ENCODE measurements around the gene THSD4. TPM values are rescaled to one million over a fixed set of nuclear protein-coding genes. Genes with fewer than 3 reads are reported as not detected.

Gene THSD4
- polyA plus RNA-seq, 1 donor from 2014 or later = 0.46 TPM

DNA sequence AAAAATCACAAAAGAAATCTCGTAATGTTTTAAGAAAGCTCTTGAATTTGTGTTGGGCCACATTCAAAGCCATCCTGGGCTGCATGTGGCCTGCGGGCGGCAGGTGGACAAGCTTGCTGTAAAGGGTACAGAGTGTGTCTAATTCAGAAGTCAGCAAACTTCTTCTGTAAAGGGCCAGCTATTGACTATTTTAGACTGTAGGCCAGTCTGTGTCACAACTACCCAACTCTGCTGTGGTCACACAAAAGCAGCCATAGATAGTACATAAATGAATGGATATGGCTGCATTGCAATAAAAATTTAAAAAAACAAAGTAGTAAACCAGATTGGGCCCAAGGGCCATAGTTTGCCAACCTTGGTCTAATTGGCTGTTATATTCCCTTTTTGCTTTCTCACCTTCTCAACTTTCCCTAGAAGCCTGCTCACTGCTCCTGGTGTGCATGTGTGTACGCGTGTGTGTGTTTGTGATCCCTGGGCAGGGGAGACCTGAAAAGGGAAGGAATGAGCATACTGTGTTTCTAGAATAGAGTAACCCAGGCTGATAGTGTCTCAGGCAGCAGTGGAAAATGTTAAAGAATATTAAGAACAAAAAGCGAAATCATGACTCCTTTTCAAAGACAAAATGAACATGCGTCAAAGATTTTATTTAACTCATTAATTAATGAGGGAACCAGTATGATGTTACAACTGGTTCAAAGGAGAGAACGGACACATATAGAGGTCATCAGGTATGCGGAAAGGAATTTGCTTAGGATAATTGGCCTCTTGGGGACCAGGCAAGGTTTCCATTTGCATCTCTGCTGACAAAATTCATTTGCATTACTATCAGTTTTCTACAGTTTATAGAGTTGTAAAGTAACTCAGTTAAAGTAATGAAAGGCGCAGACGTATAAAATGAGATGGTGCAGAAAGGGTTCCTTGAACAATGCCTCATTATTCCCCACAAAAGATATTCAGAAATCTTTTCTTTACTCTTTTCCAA lies 248.0 kb downstream of the THSD4 start:
- H3F3A ChIP-seq (ENCODE audit: insufficient read depth, low read length, poor library complexity, severe bottlenecking) = no peaks in the 10 kb centered on the region
- H3K4me2 ChIP-seq (ENCODE audit: low read length) = no peak overlapping the region
- no peaks in the 10 kb centered on the region for H3K27me3 ChIP-seq (ENCODE audit: insufficient read depth, low read depth, low read length)
- no peak overlapping the region for H3K4me3 ChIP-seq (ENCODE audit: low read length)
- H2AFZ ChIP-seq (ENCODE audit: low read depth, low read length) = no peak overlapping the region
- TF ChIP-seq, protein P1, sequence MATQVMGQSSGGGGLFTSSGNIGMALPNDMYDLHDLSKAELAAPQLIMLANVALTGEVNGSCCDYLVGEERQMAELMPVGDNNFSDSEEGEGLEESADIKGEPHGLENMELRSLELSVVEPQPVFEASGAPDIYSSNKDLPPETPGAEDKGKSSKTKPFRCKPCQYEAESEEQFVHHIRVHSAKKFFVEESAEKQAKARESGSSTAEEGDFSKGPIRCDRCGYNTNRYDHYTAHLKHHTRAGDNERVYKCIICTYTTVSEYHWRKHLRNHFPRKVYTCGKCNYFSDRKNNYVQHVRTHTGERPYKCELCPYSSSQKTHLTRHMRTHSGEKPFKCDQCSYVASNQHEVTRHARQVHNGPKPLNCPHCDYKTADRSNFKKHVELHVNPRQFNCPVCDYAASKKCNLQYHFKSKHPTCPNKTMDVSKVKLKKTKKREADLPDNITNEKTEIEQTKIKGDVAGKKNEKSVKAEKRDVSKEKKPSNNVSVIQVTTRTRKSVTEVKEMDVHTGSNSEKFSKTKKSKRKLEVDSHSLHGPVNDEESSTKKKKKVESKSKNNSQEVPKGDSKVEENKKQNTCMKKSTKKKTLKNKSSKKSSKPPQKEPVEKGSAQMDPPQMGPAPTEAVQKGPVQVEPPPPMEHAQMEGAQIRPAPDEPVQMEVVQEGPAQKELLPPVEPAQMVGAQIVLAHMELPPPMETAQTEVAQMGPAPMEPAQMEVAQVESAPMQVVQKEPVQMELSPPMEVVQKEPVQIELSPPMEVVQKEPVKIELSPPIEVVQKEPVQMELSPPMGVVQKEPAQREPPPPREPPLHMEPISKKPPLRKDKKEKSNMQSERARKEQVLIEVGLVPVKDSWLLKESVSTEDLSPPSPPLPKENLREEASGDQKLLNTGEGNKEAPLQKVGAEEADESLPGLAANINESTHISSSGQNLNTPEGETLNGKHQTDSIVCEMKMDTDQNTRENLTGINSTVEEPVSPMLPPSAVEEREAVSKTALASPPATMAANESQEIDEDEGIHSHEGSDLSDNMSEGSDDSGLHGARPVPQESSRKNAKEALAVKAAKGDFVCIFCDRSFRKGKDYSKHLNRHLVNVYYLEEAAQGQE (IDR thresholded peaks at IDR 0.05; ENCODE audit: borderline replicate concordance) = no peak
- no peak for TF ChIP-seq SMC3 (conservative IDR thresholded peaks at IDR 0.05; ENCODE audit: poor library complexity)
- no peak for TF ChIP-seq RAD21 (conservative IDR thresholded peaks at IDR 0.05)
- TF ChIP-seq, protein P2, sequence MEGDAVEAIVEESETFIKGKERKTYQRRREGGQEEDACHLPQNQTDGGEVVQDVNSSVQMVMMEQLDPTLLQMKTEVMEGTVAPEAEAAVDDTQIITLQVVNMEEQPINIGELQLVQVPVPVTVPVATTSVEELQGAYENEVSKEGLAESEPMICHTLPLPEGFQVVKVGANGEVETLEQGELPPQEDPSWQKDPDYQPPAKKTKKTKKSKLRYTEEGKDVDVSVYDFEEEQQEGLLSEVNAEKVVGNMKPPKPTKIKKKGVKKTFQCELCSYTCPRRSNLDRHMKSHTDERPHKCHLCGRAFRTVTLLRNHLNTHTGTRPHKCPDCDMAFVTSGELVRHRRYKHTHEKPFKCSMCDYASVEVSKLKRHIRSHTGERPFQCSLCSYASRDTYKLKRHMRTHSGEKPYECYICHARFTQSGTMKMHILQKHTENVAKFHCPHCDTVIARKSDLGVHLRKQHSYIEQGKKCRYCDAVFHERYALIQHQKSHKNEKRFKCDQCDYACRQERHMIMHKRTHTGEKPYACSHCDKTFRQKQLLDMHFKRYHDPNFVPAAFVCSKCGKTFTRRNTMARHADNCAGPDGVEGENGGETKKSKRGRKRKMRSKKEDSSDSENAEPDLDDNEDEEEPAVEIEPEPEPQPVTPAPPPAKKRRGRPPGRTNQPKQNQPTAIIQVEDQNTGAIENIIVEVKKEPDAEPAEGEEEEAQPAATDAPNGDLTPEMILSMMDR (IDR thresholded peaks at IDR 0.05; ENCODE audit: poor library complexity, severe bottlenecking) = no peak
- TF ChIP-seq EP300 (conservative IDR thresholded peaks at IDR 0.05; ENCODE audit: poor library complexity, severe bottlenecking) = no peak
- TF ChIP-seq EZH2 (IDR thresholded peaks at IDR 0.05; ENCODE audit: borderline replicate concordance, insufficient read depth, low read length, poor library complexity, severe bottlenecking) = no peak
- H4K20me1 ChIP-seq (ENCODE audit: insufficient read depth) = no peaks in the 10 kb centered on the region
- no peaks in the 10 kb centered on the region for H3K79me2 ChIP-seq (replicated peaks; ENCODE audit: insufficient read depth, low read length)
- H3K9me3 ChIP-seq (ENCODE audit: low read length) = no peaks in the 10 kb centered on the region
- H3K9me2 ChIP-seq (ENCODE audit: insufficient read depth, low read length) = no peaks in the 10 kb centered on the region
- H3K9ac ChIP-seq (ENCODE audit: low read length) = no peak overlapping the region
- H3K36me3 ChIP-seq (ENCODE audit: insufficient read depth, low read length) = no peaks in the 10 kb centered on the region
- H3K27ac ChIP-seq (ENCODE audit: low read length) = no peak overlapping the region

DNA sequence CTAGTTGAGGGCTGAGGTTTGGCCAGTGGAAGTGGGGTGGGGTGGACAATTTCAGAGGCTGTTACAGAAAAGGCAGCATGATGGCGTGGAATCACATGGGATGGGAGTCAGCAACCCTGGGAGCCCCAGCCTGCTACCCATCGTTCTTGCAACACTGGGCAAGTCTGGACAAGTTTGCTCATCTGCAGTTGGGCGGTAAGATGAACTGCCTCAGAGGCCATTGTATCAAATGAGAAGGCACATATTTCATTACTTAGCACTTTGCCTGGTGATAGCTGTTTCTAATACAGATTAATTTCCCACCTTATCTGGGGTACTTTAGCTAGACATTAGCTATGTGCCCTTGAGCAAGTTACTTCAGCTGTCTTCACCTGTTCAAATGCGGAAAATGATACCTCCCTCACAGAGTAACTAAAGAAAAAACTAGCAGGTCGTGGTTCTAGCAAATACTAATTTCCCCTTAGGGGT lies 248.9 kb downstream of the THSD4 start:
- H3K9me2 ChIP-seq (ENCODE audit: insufficient read depth, low read length) = no peaks in the 10 kb centered on the region
- no peaks in the 10 kb centered on the region for H3F3A ChIP-seq (ENCODE audit: insufficient read depth, low read length, poor library complexity, severe bottlenecking)
- H3K27me3 ChIP-seq (ENCODE audit: insufficient read depth, low read depth, low read length) = no peaks in the 10 kb centered on the region
- H3K9ac ChIP-seq (ENCODE audit: low read length) = no peak overlapping the region
- no peak overlapping the region for H3K4me2 ChIP-seq (ENCODE audit: low read length)
- no peak for TF ChIP-seq TAF1 (IDR thresholded peaks at IDR 0.05; ENCODE audit: low read depth)
- no peak for TF ChIP-seq RAD21 (conservative IDR thresholded peaks at IDR 0.05)
- TF ChIP-seq EP300 (conservative IDR thresholded peaks at IDR 0.05; ENCODE audit: poor library complexity, severe bottlenecking) = no peak
- no peak for TF ChIP-seq SMC3 (conservative IDR thresholded peaks at IDR 0.05; ENCODE audit: poor library complexity)
- TF ChIP-seq, protein P1 (IDR thresholded peaks at IDR 0.05; ENCODE audit: borderline replicate concordance) = no peak
- no peak for TF ChIP-seq EZH2 (IDR thresholded peaks at IDR 0.05; ENCODE audit: borderline replicate concordance, insufficient read depth, low read length, poor library complexity, severe bottlenecking)
- no peak for TF ChIP-seq MXI1 (conservative IDR thresholded peaks at IDR 0.05; ENCODE audit: poor library complexity, severe bottlenecking)
- TF ChIP-seq POLR2AphosphoS5 (IDR thresholded peaks at IDR 0.05) = no peak
- TF ChIP-seq, protein P2 (IDR thresholded peaks at IDR 0.05; ENCODE audit: poor library complexity, severe bottlenecking) = no peak
- no peak overlapping the region for H3K27ac ChIP-seq (ENCODE audit: low read length)
- H4K20me1 ChIP-seq (ENCODE audit: insufficient read depth) = no peaks in the 10 kb centered on the region
- H3K36me3 ChIP-seq (ENCODE audit: insufficient read depth, low read length) = no peaks in the 10 kb centered on the region
- no peaks in the 10 kb centered on the region for H3K79me2 ChIP-seq (replicated peaks; ENCODE audit: insufficient read depth, low read length)
- H2AFZ ChIP-seq (ENCODE audit: low read depth, low read length) = no peak overlapping the region
- H3K9me3 ChIP-seq (ENCODE audit: low read length) = no peaks in the 10 kb centered on the region
- no peak overlapping the region for H3K4me3 ChIP-seq (ENCODE audit: low read length)

Data from neural cell (in vitro differentiated cells).